Neuron (in vitro differentiated cells): ENCODE results near the gene CEMIP2.

Experiments used
- H2AFZ ChIP-seq: one replicate; pipeline ENCODE4 v1.6.1; 2013; ENCODE audit warnings: low read depth, mild to moderate bottlenecking, inconsistent platforms, low read length, moderate library complexity
- H3K27me3 ChIP-seq: one replicate; pipeline ENCODE4 v1.6.1; 2013; ENCODE audit warnings: low read length; ENCODE audit not compliant: insufficient read depth
- H3K36me3 ChIP-seq: one replicate; pipeline ENCODE4 v1.6.1; 2013; ENCODE audit warnings: low read length; ENCODE audit not compliant: insufficient read depth
- H3K4me1 ChIP-seq: one replicate; pipeline ENCODE4 v1.6.1; 2013; ENCODE audit warnings: low read length; ENCODE audit not compliant: insufficient read depth
- H3K4me3 ChIP-seq: 2 replicates; pipeline ENCODE4 v1.5.1; 2013; ENCODE audit warnings: mild to moderate bottlenecking, low read length, moderate library complexity
- H3K9me3 ChIP-seq: one replicate; pipeline ENCODE4 v1.6.1; 2013; ENCODE audit warnings: low read length

CEMIP2 gene

DNA sequence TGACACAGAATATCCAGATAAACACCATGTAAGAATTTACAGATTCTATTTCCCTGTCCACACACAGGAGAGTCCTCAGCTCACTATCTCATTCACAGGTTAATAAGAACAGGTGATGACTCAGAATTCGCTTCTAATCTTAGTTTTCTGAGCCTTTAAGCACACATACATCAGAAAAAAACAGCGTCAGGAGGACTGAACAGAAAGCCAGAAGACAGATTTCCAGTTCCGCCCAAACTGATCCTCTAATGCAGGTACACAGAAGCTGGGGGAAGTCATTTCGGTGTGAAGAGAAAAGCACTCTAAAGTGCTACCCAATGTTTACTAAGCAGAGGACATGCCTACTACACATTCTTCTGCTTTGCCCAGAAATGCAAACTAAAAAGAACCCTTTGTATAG is 1.6 kb downstream of the CEMIP2 start:
- Histone ChIP-seq H3K36me3 (no peaks in the 10 kb centered on the region), H3K9me3 (no peaks in the 10 kb centered on the region), H3K4me1 (peaks cover 47% of the 10 kb centered on the region), H3K4me3 (peak overlapping the region; percentile 90), H2AFZ (no peak overlapping the region), H3K27me3 (no peaks in the 10 kb centered on the region)

DNA sequence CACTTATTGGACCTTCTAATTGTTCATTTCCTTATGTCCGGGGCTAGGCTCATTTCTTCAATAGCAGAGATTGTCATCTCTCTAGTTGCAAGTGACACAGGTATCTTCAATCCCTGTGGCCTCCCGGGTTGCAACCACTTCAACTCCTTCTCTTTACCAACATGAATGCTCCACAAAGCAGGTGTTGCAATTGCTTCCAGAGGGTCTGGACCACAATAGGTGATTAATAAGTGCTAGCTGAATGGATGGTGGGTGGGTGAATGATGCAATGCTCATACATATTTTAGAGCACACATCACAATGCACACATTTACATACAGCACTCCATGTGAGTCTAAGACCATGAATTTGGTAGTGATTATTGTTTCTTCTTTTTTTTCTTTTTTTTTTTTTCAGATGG is 2.6 kb downstream of the CEMIP2 start:
- peaks cover 54% of the 10 kb centered on the region for H3K4me1 ChIP-seq
- H3K9me3 ChIP-seq, result no peaks in the 10 kb centered on the region
- H2AFZ ChIP-seq, result no peak overlapping the region
- H3K4me3 ChIP-seq, result peak overlapping the region; percentile 90
- no peaks in the 10 kb centered on the region for H3K36me3 ChIP-seq
- H3K27me3 ChIP-seq, result no peaks in the 10 kb centered on the region

DNA sequence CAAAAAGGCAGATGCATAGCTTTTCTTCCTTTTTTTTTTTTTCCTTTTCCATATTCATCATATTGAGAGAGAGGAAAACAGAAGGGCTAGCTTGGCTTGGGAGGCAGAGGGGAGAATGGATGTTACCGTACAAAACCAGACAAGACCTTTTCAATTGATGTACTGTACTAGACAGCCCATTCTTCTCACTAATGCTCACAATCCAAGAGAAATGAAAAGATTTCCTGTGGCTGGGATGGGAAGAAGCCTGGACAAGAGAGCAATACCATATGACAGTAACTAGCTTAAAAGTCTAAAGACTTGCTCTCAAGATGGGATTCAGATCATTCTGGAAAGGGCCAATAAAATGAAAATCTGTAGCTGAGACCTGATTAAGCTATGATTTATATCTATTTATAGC is 3.4 kb downstream of the CEMIP2 start:
- no peak overlapping the region for H2AFZ ChIP-seq
- peak overlapping the region; percentile 90 for H3K4me3 ChIP-seq
- H3K27me3 ChIP-seq, result no peaks in the 10 kb centered on the region
- no peaks in the 10 kb centered on the region for H3K9me3 ChIP-seq
- H3K4me1 ChIP-seq, result peaks cover 61% of the 10 kb centered on the region
- no peaks in the 10 kb centered on the region for H3K36me3 ChIP-seq

GRCh38 chr9:71764463-71764862 is 3.9 kb downstream of the CEMIP2 start:
- peaks cover 63% of the 10 kb centered on the region for H3K4me1 ChIP-seq
- peak overlapping the region; percentile 90 for H3K4me3 ChIP-seq
- no peaks in the 10 kb centered on the region for H3K36me3 ChIP-seq
- H3K27me3 ChIP-seq, result no peaks in the 10 kb centered on the region
- no peak overlapping the region for H2AFZ ChIP-seq
- no peaks in the 10 kb centered on the region for H3K9me3 ChIP-seq

GRCh38 chr9:71763832-71764231 is 4.5 kb downstream of the CEMIP2 start:
- Histone ChIP-seq H3K9me3 (no peaks in the 10 kb centered on the region), H3K27me3 (no peaks in the 10 kb centered on the region), H3K4me1 (peaks cover 69% of the 10 kb centered on the region), H2AFZ (no peak overlapping the region), H3K4me3 (peak overlapping the region; percentile 90), H3K36me3 (no peaks in the 10 kb centered on the region)

DNA sequence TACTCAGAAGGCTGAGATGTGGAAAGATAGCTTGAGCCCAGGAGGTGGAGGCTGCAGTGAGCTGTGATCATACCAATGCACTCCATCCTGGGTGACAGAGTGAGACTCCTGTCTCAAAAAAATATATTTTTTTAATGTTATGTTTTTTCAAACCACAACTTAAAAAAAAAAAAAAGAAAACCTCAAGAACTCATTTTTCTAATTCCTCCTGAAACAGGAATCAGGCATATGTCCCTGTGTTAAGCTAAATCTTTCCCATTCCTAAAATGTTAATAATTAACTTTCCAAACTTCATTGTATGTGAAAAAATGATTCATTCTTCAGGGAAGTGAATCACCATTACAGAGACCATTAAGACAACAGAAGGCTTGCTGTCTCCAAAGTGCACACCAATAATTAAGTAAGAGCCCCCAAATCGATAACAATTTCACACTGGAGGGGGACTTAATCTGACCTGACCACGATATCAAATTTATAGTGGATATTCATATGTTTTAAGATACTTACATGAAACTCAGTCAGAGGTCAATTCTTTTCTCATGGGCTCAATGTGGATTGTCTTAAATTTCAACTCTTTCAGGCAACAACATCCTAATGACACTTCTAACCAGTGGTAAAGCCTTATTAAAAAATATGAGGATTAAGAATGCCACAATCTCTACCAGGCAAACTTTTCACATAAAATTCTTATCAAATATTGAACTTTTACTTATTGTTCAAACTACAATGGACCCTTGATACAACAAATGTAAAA is 5.2 kb downstream of the CEMIP2 start:
- no peaks in the 10 kb centered on the region for H3K27me3 ChIP-seq
- no peaks in the 10 kb centered on the region for H3K9me3 ChIP-seq
- peaks cover 77% of the 10 kb centered on the region for H3K4me1 ChIP-seq
- no peak overlapping the region for H3K4me3 ChIP-seq
- no peak overlapping the region for H2AFZ ChIP-seq
- H3K36me3 ChIP-seq, result no peaks in the 10 kb centered on the region

GRCh38 chr9:71761938-71762353 is 6.4 kb downstream of the CEMIP2 start:
- no peaks in the 10 kb centered on the region for H3K9me3 ChIP-seq
- no peak overlapping the region for H3K4me3 ChIP-seq
- H3K4me1 ChIP-seq, result peaks cover 86% of the 10 kb centered on the region
- no peak overlapping the region for H2AFZ ChIP-seq
- H3K27me3 ChIP-seq, result no peaks in the 10 kb centered on the region
- H3K36me3 ChIP-seq, result no peaks in the 10 kb centered on the region

GRCh38 chr9:71760901-71761300 is 7.4 kb downstream of the CEMIP2 start:
- H3K9me3 ChIP-seq, result no peaks in the 10 kb centered on the region
- H3K4me3 ChIP-seq, result peak overlapping the region; percentile 52
- H3K27me3 ChIP-seq, result no peaks in the 10 kb centered on the region
- no peaks in the 10 kb centered on the region for H3K36me3 ChIP-seq
- no peak overlapping the region for H2AFZ ChIP-seq
- peaks cover 86% of the 10 kb centered on the region for H3K4me1 ChIP-seq

DNA sequence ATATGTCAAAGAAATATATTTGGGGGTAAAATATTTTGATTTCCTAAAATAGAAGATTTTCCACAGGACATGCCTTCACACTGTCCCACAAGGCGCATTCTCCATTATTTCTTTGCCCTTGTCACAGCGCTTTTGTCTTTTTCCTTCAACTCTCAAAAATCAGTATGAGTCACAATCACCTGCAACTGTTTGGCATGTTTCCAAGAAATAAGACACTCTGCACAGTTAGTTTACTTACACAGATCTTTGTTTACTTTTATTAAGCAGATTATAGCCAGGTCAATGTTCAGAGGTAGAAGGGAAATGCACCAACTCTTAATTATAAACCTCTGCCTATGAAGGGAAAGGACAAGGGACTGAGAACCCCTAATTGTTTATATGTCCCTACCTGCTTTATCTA is 9.5 kb downstream of the CEMIP2 start:
- Histone ChIP-seq H2AFZ (no peak overlapping the region), H3K9me3 (no peaks in the 10 kb centered on the region), H3K27me3 (no peaks in the 10 kb centered on the region), H3K36me3 (no peaks in the 10 kb centered on the region), H3K4me3 (peak overlapping the region; percentile 52), H3K4me1 (peaks cover 80% of the 10 kb centered on the region)

GRCh38 chr9:71758277-71758676 is 10.0 kb downstream of the CEMIP2 start:
- H2AFZ ChIP-seq, result no peak overlapping the region
- peaks cover 79% of the 10 kb centered on the region for H3K4me1 ChIP-seq
- no peaks in the 10 kb centered on the region for H3K27me3 ChIP-seq
- H3K4me3 ChIP-seq, result peak overlapping the region; percentile 52
- no peaks in the 10 kb centered on the region for H3K36me3 ChIP-seq
- H3K9me3 ChIP-seq, result no peaks in the 10 kb centered on the region

- Histone ChIP-seq H3K4me3 (peak overlapping the region; percentile 52), H3K4me1 (peaks cover 80% of the 10 kb centered on the region), H3K9me3 (no peaks in the 10 kb centered on the region), H2AFZ (no peak overlapping the region), H3K27me3 (no peaks in the 10 kb centered on the region), H3K36me3 (no peaks in the 10 kb centered on the region)
Observed at GRCh38 chr9:71756753-71757152, 11.6 kb downstream of the CEMIP2 start.

DNA sequence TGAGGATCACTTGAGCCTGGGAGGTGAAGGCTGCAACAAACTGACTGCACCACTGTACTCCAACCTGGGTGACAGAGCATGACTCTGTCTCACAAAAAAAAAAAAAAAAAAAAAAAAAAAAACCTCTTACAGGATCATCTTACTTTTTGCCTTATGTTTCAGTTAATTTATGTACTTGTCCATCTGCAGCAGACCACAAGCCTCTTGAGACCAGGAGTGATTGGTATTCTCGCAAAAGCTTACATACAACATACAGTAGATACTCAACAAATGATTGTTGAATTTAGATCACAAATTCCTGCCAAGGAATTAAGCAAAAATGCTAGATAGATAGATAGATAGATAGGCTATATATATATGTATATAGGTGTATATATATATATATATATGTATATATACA is 12.4 kb downstream of the CEMIP2 start:
- no peak overlapping the region for H3K4me3 ChIP-seq
- H3K9me3 ChIP-seq, result no peaks in the 10 kb centered on the region
- H2AFZ ChIP-seq, result no peak overlapping the region
- no peaks in the 10 kb centered on the region for H3K36me3 ChIP-seq
- no peaks in the 10 kb centered on the region for H3K27me3 ChIP-seq
- H3K4me1 ChIP-seq, result peaks cover 75% of the 10 kb centered on the region

DNA sequence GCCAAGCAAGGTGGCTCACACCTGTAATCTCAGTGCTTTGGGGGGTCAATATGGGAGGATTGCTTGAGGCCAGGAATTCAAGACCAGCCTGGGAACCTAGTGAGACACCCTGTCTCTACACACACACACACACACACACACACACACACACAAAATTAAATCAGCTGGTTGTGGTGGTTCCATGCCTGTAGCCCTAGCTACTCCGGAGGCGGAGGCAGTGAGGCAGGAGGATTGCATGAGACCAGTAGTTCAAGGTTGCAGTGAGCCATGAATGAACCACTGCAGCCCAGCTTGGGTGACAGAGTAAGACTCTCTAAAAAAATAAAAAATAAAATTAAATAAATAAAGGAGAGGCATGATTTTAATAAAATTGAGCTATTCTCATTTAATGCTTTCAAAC is 13.1 kb downstream of the CEMIP2 start:
- Histone ChIP-seq H3K9me3 (no peaks in the 10 kb centered on the region), H3K4me3 (no peak overlapping the region), H3K27me3 (no peaks in the 10 kb centered on the region), H3K4me1 (peaks cover 69% of the 10 kb centered on the region), H3K36me3 (no peaks in the 10 kb centered on the region), H2AFZ (no peak overlapping the region)

- Histone ChIP-seq H3K4me3 (no peak overlapping the region), H3K36me3 (peaks cover 7% of the 10 kb centered on the region), H2AFZ (no peak overlapping the region), H3K9me3 (no peaks in the 10 kb centered on the region), H3K4me1 (peaks cover 62% of the 10 kb centered on the region), H3K27me3 (no peaks in the 10 kb centered on the region)
Observed at GRCh38 chr9:71754151-71754550, 14.2 kb downstream of the CEMIP2 start.
